Endothelial cell of umbilical vein (primary cell): Measurements from ENCODE around the gene CUEDC1. TPM values are rescaled to one million over a fixed set of nuclear protein-coding genes. Genes with fewer than 3 reads are reported as not detected.

Experiments
- BruUV-seq: library from RNA; stranded (reverse); fragments of 400-500 nt; replicated peaks from 2 replicates; lab custom pipeline; 2021; lab: Mats Ljungman, UMichigan
- CTCF ChIA-PET: fragments of 300-600, 350-600 bp; sonication (Branson Sonifier 250); formaldehyde crosslinking; loops from one replicate; lab custom pipeline; 2021; ENCODE audit warnings: antibody characterized with exemption, inconsistent platforms; lab: Charles Lee
- POLR2A ChIA-PET: fragments of 300-600, 350-600 bp; sonication (Branson Sonifier 250); formaldehyde crosslinking; loops from one replicate; lab custom pipeline; 2021; ENCODE audit warnings: antibody characterized with exemption, inconsistent platforms; lab: Charles Lee
- DNase-seq: peaks from one replicate; pipeline ENCODE4 v3.0.0-alpha.2; 2011; ENCODE audit warnings: low read depth, low spot score
- FAIRE-seq: peaks from 2 replicates; lab custom pipeline; 2011; peaks lifted over from hg19 to GRCh38; lab: Jason Lieb, UNC
- H2AFZ ChIP-seq: 2 replicates; pipeline ENCODE4 v1.6.0; 2012; ENCODE audit warnings: low read depth, low read length, control low read depth, inconsistent platforms
- H3K27ac ChIP-seq: 2 replicates; pipeline ENCODE4 v1.5.1; 2011; ENCODE audit warnings: low read depth, mild to moderate bottlenecking, control low read depth, low read length, moderate library complexity; ENCODE audit not compliant: insufficient read depth
- H3K27me3 ChIP-seq, 2 experiments: 2 replicates each; pipeline versions ENCODE4 v1.6.0 to v1.6.1; 2011; ENCODE audit warnings: low read length in 2 of 2, mixed read lengths in 1 of 2; ENCODE audit not compliant: control insufficient read depth in 2 of 2, insufficient read depth in 2 of 2
- H3K36me3 ChIP-seq, 2 experiments: 2 replicates in 1 of 2; 3 replicates in 1 of 2; pipeline ENCODE4 v1.5.1; 2011; ENCODE audit warnings: low read length in 2 of 2, mild to moderate bottlenecking in 1 of 2, moderate library complexity in 1 of 2; ENCODE audit not compliant: control insufficient read depth in 2 of 2, insufficient read depth in 2 of 2; ENCODE audit errors: extremely low read depth in 1 of 2
- H3K4me1 ChIP-seq: 3 replicates; pipeline ENCODE4 v1.5.1; 2011; ENCODE audit warnings: mild to moderate bottlenecking, low read length; ENCODE audit not compliant: control insufficient read depth, insufficient read depth; ENCODE audit errors: extremely low read depth
- H3K4me2 ChIP-seq: 2 replicates; pipeline ENCODE4 v1.6.1; 2011; ENCODE audit warnings: low read length, control low read depth, mixed read lengths; ENCODE audit not compliant: insufficient read depth
- H3K4me3 ChIP-seq, 3 experiments: fragments of 200-600 bp in 1 of 3; sonication (generic), shearing (Covaris generic) in 1 of 3; replicated peaks in 1 of 3; 2 replicates each; pipeline ENCODE4 v1.5.1; 2011 to 2016; ENCODE audit warnings: control low read depth in 3 of 3, low read length in 3 of 3, mild to moderate bottlenecking in 2 of 3, inconsistent platforms in 1 of 3, low read depth in 1 of 3, moderate library complexity in 1 of 3; ENCODE audit not compliant: insufficient read depth in 1 of 3
- H3K79me2 ChIP-seq: 2 replicates; pipeline ENCODE4 v1.6.0; 2012; ENCODE audit warnings: low read length, inconsistent platforms; ENCODE audit not compliant: control insufficient read depth, insufficient read depth
- H3K9ac ChIP-seq: replicated peaks from 2 replicates; pipeline ENCODE3; 2011; ENCODE audit warnings: low read length, control low read depth; ENCODE audit not compliant: insufficient read depth; ENCODE audit errors: extremely low read depth
- H3K9me1 ChIP-seq: replicated peaks from 3 replicates; pipeline ENCODE4 v1.6.0; 2011; ENCODE audit warnings: mild to moderate bottlenecking, low read length; ENCODE audit not compliant: control insufficient read depth, insufficient read depth; ENCODE audit errors: extremely low read depth
- H3K9me3 ChIP-seq: replicated peaks from 2 replicates; pipeline ENCODE4 v1.5.1; 2012; ENCODE audit warnings: low read length, inconsistent platforms; ENCODE audit not compliant: control insufficient read depth, insufficient read depth
- H4K20me1 ChIP-seq: replicated peaks from 2 replicates; pipeline ENCODE3; 2011; ENCODE audit warnings: mild to moderate bottlenecking, low read length; ENCODE audit not compliant: control insufficient read depth, insufficient read depth; ENCODE audit errors: extremely low read depth
- CTCF ChIP-seq, 2 donors: IDR thresholded peaks; 1 replicate in 1 of 2; 2 replicates in 1 of 2; pipeline ENCODE4 v1.5.1; 2011; ENCODE audit warnings: low read length in 2 of 2, mild to moderate bottlenecking in 2 of 2, moderate library complexity in 2 of 2, control low read depth in 1 of 2, inconsistent platforms in 1 of 2, low read depth in 1 of 2; ENCODE audit not compliant: insufficient read depth in 1 of 2; ENCODE audit errors: extremely low read depth in 1 of 2
- EZH2 ChIP-seq: IDR thresholded peaks from 2 replicates; pipeline ENCODE4 v1.6.1; 2012; ENCODE audit warnings: borderline replicate concordance, low read depth, mild to moderate bottlenecking, moderate library complexity, low read length, inconsistent platforms; ENCODE audit not compliant: severe bottlenecking
- FOS ChIP-seq: IDR thresholded peaks from 2 replicates; pipeline ENCODE4 v1.6.1; 2011; ENCODE audit warnings: mild to moderate bottlenecking, low read length, moderate library complexity, borderline replicate concordance; ENCODE audit not compliant: insufficient read depth
- GATA2 ChIP-seq: IDR thresholded peaks from 2 replicates; pipeline ENCODE4 v1.7.0; 2011; ENCODE audit warnings: low read depth, mild to moderate bottlenecking, moderate library complexity, mixed read lengths, low read length; ENCODE audit not compliant: insufficient read length, insufficient read depth
- JUN ChIP-seq: IDR thresholded peaks from 2 replicates; pipeline ENCODE4 v1.6.1; 2011; ENCODE audit warnings: borderline replicate concordance, low read depth; ENCODE audit not compliant: insufficient read length, insufficient read depth
- MAX ChIP-seq: IDR thresholded peaks from 2 replicates; pipeline ENCODE4 v1.6.1; 2011; ENCODE audit not compliant: insufficient read depth, insufficient read length
- POLR2A ChIP-seq: IDR thresholded peaks from 2 replicates; pipeline ENCODE4 v1.6.1; 2012; ENCODE audit warnings: low read depth, mild to moderate bottlenecking, control low read depth, low read length
- POLR2AphosphoS5 ChIP-seq: IDR thresholded peaks from 2 replicates; pipeline ENCODE4 v1.6.1; 2012; ENCODE audit warnings: low read depth, mild to moderate bottlenecking, control low read depth, low read length, moderate library complexity; ENCODE audit not compliant: insufficient read depth
- dilution Hi-C: fragments of 300-500 bp; cut with MboI; formaldehyde crosslinking; loops from one replicate; pipeline ENCODE4 v1.15.0; 2019; ENCODE audit warnings: low sequenced_read_pairs; ENCODE audit not compliant: extremely low pct_ligation_motif_present
- intact Hi-C: fragments of 100-400 bp; cut with micrococcal nuclease; formaldehyde crosslinking; loops from one replicate; pipeline ENCODE4 v1.10.0; 2022
- polyA plus RNA-seq, 4 experiments: library from polyadenylated mRNA; depleted of rRNA in 3 of 4; stranded (reverse) in 3 of 4; unstranded in 1 of 4; fragments of >200 nt; gene quantifications; 2 replicates each; pipeline versions ENCODE4 v1.2.1 to v1.2.3, GENCODE V29; 2011 to 2012; ENCODE audit warnings: missing spikeins in 1 of 4
- total RNA-seq: library from RNA; stranded (reverse); gene quantifications from 2 replicates; pipeline ENCODE4 v1.2.3, GENCODE V29; 2021

The CUEDC1 gene
- total and polyA plus RNA-seq, 2 donors (not counting 3 experiments of a cell fraction or from before 2014, with no cell fraction given): 15.8 to 27.7 TPM

- H3K4me2 ChIP-seq: no peak overlapping the region
- no peaks in the 10 kb centered on the region for H3K9me3 ChIP-seq
- no peak overlapping the region for H3K4me3 ChIP-seq
- intact Hi-C loops (no loop called here), dilution Hi-C loops (no loop called here)
- no peaks in the 10 kb centered on the region for H3K36me3 ChIP-seq
- FAIRE-seq (no peak), DNase-seq (no peak)
- BruUV-seq: no TSS peak
- no peaks in the 10 kb centered on the region for H3K27me3 ChIP-seq
- H3K79me2 ChIP-seq: no peaks in the 10 kb centered on the region
- TF ChIP-seq POLR2AphosphoS5 (no peak), POLR2A (no peak), EZH2 (no peak), MAX (no peak), JUN (no peak)
- H3K9me1 ChIP-seq: no peaks in the 10 kb centered on the region
- H3K4me1 ChIP-seq: peaks cover 14% of the 10 kb centered on the region
- H2AFZ ChIP-seq: no peak overlapping the region
- no peaks in the 10 kb centered on the region for H4K20me1 ChIP-seq
- ChIA-PET CTCF (no interaction called here), POLR2A (interaction anchor here (0.7 kb wide), 1 partner anchor 39 kb away, joined by 3 read pairs; no protein-coding TSS in a partner anchor)
- no peak overlapping the region for H3K27ac ChIP-seq
- no peak overlapping the region for H3K9ac ChIP-seq
Observed at GRCh38 chr17:57906910-57907309, 48.3 kb downstream of the CUEDC1 start.

- ChIA-PET CTCF (interaction anchor here (0.8 to 1.7 kb wide), 3 partner anchors 31 to 94 kb away, joined by 4 to 8 read pairs (median 4); partner anchors contain the start of gene CUEDC1), POLR2A (no interaction called here)
- Histone ChIP-seq H3K27ac (no peak overlapping the region), H3K36me3 (no peaks in the 10 kb centered on the region), H3K4me1 (peaks cover 14% of the 10 kb centered on the region), H2AFZ (no peak overlapping the region), H3K9ac (no peak overlapping the region), H3K9me3 (no peaks in the 10 kb centered on the region), H3K4me3 (no peak overlapping the region), H4K20me1 (no peaks in the 10 kb centered on the region), H3K27me3 (no peaks in the 10 kb centered on the region), H3K4me2 (no peak overlapping the region), H3K79me2 (no peaks in the 10 kb centered on the region), H3K9me1 (no peaks in the 10 kb centered on the region)
- no peak for TF ChIP-seq GATA2
- no peak for TF ChIP-seq EZH2
- no peak for TF ChIP-seq FOS
- no peak for TF ChIP-seq POLR2AphosphoS5
- no peak for TF ChIP-seq POLR2A
- no peak for TF ChIP-seq CTCF (IDR thresholded peaks at IDR 0.05; ENCODE audit: extremely low read depth in 1 of 2, insufficient read depth in 1 of 2, low read depth in 1 of 2, low read length in 2 of 2)
- intact Hi-C loops (no loop called here), dilution Hi-C loops (no loop called here)
- DNase-seq (no peak), FAIRE-seq (no peak)
- BruUV-seq: no TSS peak
Observed at GRCh38 chr17:57905875-57906455, 49.2 kb downstream of the CUEDC1 start.
